ENCODE data around the gene MED25.
A peak's percentile ranks its signal among the peaks of the same experiment; 100 is the strongest.

The MED25 gene

GRCh38 chr19:49874503-49875157 is 56.5 kb downstream of the MED25 start:
- no peak overlapping the region for H3K4me3 ChIP-seq (replicated peaks; ENCODE audit: insufficient read depth, low read length)
- no peak overlapping the region for H3K27ac ChIP-seq (replicated peaks)
- TF ChIP-seq SPI1 (IDR thresholded peaks at IDR 0.05; ENCODE audit: borderline replicate concordance, low read depth) (no peak), CTCF (IDR thresholded peaks at IDR 0.05; ENCODE audit: insufficient read depth, low read length) (no peak), GABPA (IDR thresholded peaks at IDR 0.05; ENCODE audit: low read depth) (no peak)
- H3K27me3 ChIP-seq (ENCODE audit: insufficient read depth, poor library complexity, severe bottlenecking) = no peaks in the 10 kb centered on the region
- DNase-seq (ENCODE audit: low read depth in 1 of 2, low spot score in 1 of 2) = no peak

- Histone ChIP-seq H3K27me3 (ENCODE audit: insufficient read depth, poor library complexity, severe bottlenecking) (no peaks in the 10 kb centered on the region), H3K4me3 (replicated peaks; ENCODE audit: insufficient read depth, low read length) (peak overlapping the region; percentile 87), H3K27ac (replicated peaks) (peak overlapping the region; percentile 95)
- no peak for DNase-seq (ENCODE audit: low read depth in 1 of 2, low spot score in 1 of 2)
- TF ChIP-seq GABPA (IDR thresholded peaks at IDR 0.05; ENCODE audit: low read depth) (no peak), REST (IDR thresholded peaks at IDR 0.05; ENCODE audit: insufficient replicate concordance, low read depth) (no peak), SPI1 (IDR thresholded peaks at IDR 0.05; ENCODE audit: borderline replicate concordance, low read depth) (no peak), CTCF (IDR thresholded peaks at IDR 0.05; ENCODE audit: insufficient read depth, low read length) (no peak), POLR2AphosphoS5 (IDR thresholded peaks at IDR 0.05; ENCODE audit: low read depth) (no peak)
Observed at GRCh38 chr19:49875177-49875576, 57.1 kb downstream of the MED25 start.

GRCh38 chr19:49875857-49876421 is 57.9 kb downstream of the MED25 start:
- peak; percentile 65; the same call in 1 of the 2 replicates for TF ChIP-seq SPI1 (IDR thresholded peaks at IDR 0.05; ENCODE audit: borderline replicate concordance, low read depth)
- peak; percentile 88 for TF ChIP-seq GABPA (IDR thresholded peaks at IDR 0.05; ENCODE audit: low read depth)
- TF ChIP-seq CTCF (IDR thresholded peaks at IDR 0.05; ENCODE audit: insufficient read depth, low read length) = no peak
- no peak for TF ChIP-seq POLR2AphosphoS5 (IDR thresholded peaks at IDR 0.05; ENCODE audit: low read depth)
- TF ChIP-seq REST (IDR thresholded peaks at IDR 0.05; ENCODE audit: insufficient replicate concordance, low read depth) = no peak

More at GRCh38 chr19:49875857-49876421, 57.9 kb downstream of the MED25 start:
- no peaks in the 10 kb centered on the region for H3K27me3 ChIP-seq (ENCODE audit: insufficient read depth, poor library complexity, severe bottlenecking)
- peak overlapping the region; percentile 87 for H3K4me3 ChIP-seq (replicated peaks; ENCODE audit: insufficient read depth, low read length)
- DNase-seq (ENCODE audit: low read depth in 1 of 2, low spot score in 1 of 2) = peak; percentile 55 to 59
- peak overlapping the region; percentile 95 for H3K27ac ChIP-seq (replicated peaks)
